ENCODE data around the gene GYS1.

- TF ChIP-seq GATA3 (IDR thresholded peaks at IDR 0.05; ENCODE audit: low read depth, low read length) (no peak), GATA2 (IDR thresholded peaks at IDR 0.05; ENCODE audit: low read depth, low read length) (no peak)
Measured at GRCh38 chr19:48967346-48968178, 25.5 kb downstream of the GYS1 start.

All from SH-SY5Y (cell line).